A673 (cell line): ENCODE measurements around the gene CANX.

Experiments used
- EZH2 ChIP-seq: fragments of 200-600 bp; sonication (generic); IDR thresholded peaks from 2 replicates; pipeline ENCODE4 v1.6.1; 2017; ENCODE audit warnings: borderline replicate concordance, low read depth, mild to moderate bottlenecking, mixed read lengths, antibody characterized with exemption, low read length; ENCODE audit not compliant: poor library complexity, severe bottlenecking
- TF ChIP-seq, protein P1 (sequence below): fragments of 300-800, 200-600 bp; sonication (generic); conservative IDR thresholded peaks from 2 replicates; pipeline ENCODE4 v1.5.1; 2017; ENCODE audit warnings: low read depth, mild to moderate bottlenecking, antibody characterized with exemption, low read length, moderate library complexity, mixed read lengths

DNA sequence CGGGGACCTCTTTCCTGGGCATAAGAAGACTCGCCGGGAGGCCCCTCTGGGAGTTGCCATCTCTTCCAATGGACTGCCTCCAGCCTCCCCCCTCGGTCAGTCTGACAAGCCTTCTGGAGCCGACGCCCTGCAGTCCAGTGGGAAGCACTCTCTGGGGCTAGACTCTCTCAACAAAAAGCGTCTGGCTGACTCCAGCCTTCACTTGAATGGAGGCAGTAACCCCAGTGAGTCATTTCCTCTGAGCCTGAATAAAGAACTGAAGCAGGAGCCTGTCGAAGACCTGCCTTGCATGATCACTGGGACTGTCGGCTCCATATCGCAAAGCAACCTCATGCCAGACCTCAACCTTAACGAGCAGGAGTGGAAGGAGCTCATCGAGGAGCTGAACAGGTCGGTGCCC lies 66.6 kb downstream of the CANX start:
- TF ChIP-seq, protein P1, sequence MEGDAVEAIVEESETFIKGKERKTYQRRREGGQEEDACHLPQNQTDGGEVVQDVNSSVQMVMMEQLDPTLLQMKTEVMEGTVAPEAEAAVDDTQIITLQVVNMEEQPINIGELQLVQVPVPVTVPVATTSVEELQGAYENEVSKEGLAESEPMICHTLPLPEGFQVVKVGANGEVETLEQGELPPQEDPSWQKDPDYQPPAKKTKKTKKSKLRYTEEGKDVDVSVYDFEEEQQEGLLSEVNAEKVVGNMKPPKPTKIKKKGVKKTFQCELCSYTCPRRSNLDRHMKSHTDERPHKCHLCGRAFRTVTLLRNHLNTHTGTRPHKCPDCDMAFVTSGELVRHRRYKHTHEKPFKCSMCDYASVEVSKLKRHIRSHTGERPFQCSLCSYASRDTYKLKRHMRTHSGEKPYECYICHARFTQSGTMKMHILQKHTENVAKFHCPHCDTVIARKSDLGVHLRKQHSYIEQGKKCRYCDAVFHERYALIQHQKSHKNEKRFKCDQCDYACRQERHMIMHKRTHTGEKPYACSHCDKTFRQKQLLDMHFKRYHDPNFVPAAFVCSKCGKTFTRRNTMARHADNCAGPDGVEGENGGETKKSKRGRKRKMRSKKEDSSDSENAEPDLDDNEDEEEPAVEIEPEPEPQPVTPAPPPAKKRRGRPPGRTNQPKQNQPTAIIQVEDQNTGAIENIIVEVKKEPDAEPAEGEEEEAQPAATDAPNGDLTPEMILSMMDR, result no peak
- TF ChIP-seq EZH2, result no peak
